Endodermal cell (in vitro differentiated cells): ENCODE data around the gene ARHGAP31. TPM values are rescaled to one million over a fixed set of nuclear protein-coding genes. Genes with fewer than 3 reads are reported as not detected.

Experiments
- DNase-seq: peaks from one replicate; pipeline ENCODE4 v3.0.0-alpha.2; 2017
- H3K27ac ChIP-seq: 2 replicates; pipeline ENCODE4 v1.5.1; 2013; ENCODE audit warnings: mild to moderate bottlenecking, low read depth, low read length, moderate library complexity
- H3K27me3 ChIP-seq: 2 replicates; pipeline ENCODE4 v1.6.1; 2013; ENCODE audit warnings: mild to moderate bottlenecking, low read length, moderate library complexity; ENCODE audit not compliant: insufficient read depth, control insufficient read depth, poor library complexity, severe bottlenecking
- H3K36me3 ChIP-seq: 2 replicates; pipeline ENCODE4 v1.7.0; 2013; ENCODE audit warnings: mild to moderate bottlenecking, low read length, moderate library complexity; ENCODE audit not compliant: control insufficient read depth, insufficient read depth
- H3K4me1 ChIP-seq: one replicate; pipeline ENCODE4 v1.7.0; 2013; ENCODE audit warnings: low read length; ENCODE audit not compliant: control insufficient read depth, insufficient read depth
- H3K4me3 ChIP-seq: 2 replicates; pipeline ENCODE4 v1.5.1; 2013; ENCODE audit warnings: mild to moderate bottlenecking, low read length, moderate library complexity
- H3K9ac ChIP-seq: 2 replicates; pipeline ENCODE4 v1.6.1; 2013; ENCODE audit warnings: mild to moderate bottlenecking, low read length, moderate library complexity; ENCODE audit not compliant: poor library complexity, severe bottlenecking; ENCODE audit errors: extremely low read depth
- H3K9me3 ChIP-seq: 2 replicates; pipeline ENCODE4 v1.6.1; 2013; ENCODE audit warnings: mild to moderate bottlenecking, low read length, moderate library complexity; ENCODE audit not compliant: control insufficient read depth
- H3K27ac Mint-ChIP-seq: 2 replicates; pipeline ENCODE4 v1.8.0; 2020; ENCODE audit warnings: mixed read lengths
- H3K27me3 Mint-ChIP-seq: 2 replicates; pipeline ENCODE4 v1.8.0; 2021; ENCODE audit warnings: mild to moderate bottlenecking, mixed read lengths; ENCODE audit not compliant: insufficient read depth
- H3K36me3 Mint-ChIP-seq: 2 replicates; pipeline ENCODE4 v1.8.0; 2020; ENCODE audit warnings: low read depth, mixed read lengths
- H3K4me1 Mint-ChIP-seq: 2 replicates; pipeline ENCODE4 v1.8.0; 2020; ENCODE audit warnings: mixed read lengths
- H3K4me3 Mint-ChIP-seq: 2 replicates; pipeline ENCODE4 v1.8.0; 2020; ENCODE audit warnings: mild to moderate bottlenecking, moderate library complexity, mixed read lengths
- H3K9me3 Mint-ChIP-seq: 2 replicates; pipeline ENCODE4 v1.8.0; 2020; ENCODE audit warnings: mild to moderate bottlenecking, mixed read lengths
- WGBS, 2 experiments: methylation state at CpG; one replicate each; pipeline versions ENCODE4 v1.1.5 to v1.1.7; 2013; ENCODE audit warnings: missing lambda C conversion rate in 2 of 2, mixed read lengths in 1 of 2; ENCODE audit not compliant: insufficient coverage in 1 of 2, insufficient read length in 1 of 2; 5-methylcytosine and 5-hydroxymethylcytosine counted together
- total RNA-seq, 2 donors: library from RNA; stranded (reverse); fragmentation: NEBNext Ultra II Directional in 1 of 2; extraction: Animal tissue kit (Norgen Biotek cat#: 25700) in 1 of 2; gene quantifications; 2 replicates in 1 of 2; 3 replicates in 1 of 2; pipeline ENCODE4 v1.2.1, GENCODE V29; 2021
- TF ChIP-seq, protein P1 (sequence below): fragments of 200-600 bp; sonication (generic); conservative IDR thresholded peaks from 2 replicates; pipeline ENCODE4 v1.5.0; 2021; ENCODE audit warnings: antibody characterized with exemption, mild to moderate bottlenecking

The ARHGAP31 gene
- total RNA-seq, 2 donors from 2014 or later, result 2.2 to 2.3 TPM

DNA sequence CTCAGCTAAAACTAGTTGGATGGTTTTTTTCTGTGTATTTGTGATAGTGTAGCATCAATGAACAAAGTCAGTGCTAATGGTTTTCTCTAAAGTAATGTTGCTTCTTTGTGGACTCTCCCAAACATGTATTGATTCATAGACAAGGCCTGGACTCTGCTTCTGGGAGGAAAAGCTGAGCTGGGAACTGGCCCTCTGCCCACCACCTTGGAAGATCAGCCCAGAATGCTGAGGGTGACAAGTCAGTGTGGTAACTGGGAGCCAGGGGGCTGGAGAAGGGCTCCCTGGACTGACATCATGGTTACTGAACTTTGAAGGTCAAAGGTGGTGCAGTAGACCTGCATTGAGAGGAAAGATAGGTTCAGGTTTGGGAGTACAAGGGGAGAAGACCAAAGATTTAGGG, 3.0 kb downstream of the ARHGAP31 start:
- H3K36me3 ChIP-seq, result no peaks in the 10 kb centered on the region

GRCh38 chr3:119298565-119298941, 4.4 kb downstream of the ARHGAP31 start:
- Histone ChIP-seq H3K4me3 (no peak overlapping the region), H3K27me3 (peaks cover 35% of the 10 kb centered on the region), H3K27ac (no peak overlapping the region), H3K9me3 (no peaks in the 10 kb centered on the region), H3K9ac (no peak overlapping the region), H3K4me1 (peaks cover 8% of the 10 kb centered on the region), H3K36me3 (no peaks in the 10 kb centered on the region)
- Mint-ChIP-seq H3K9me3 (no peaks in the 10 kb centered on the region), H3K4me3 (no peak overlapping the region), H3K27ac (no peak overlapping the region), H3K27me3 (peaks cover 42% of the 10 kb centered on the region), H3K4me1 (peaks cover 22% of the 10 kb centered on the region), H3K36me3 (no peaks in the 10 kb centered on the region)
- TF ChIP-seq, protein P1, sequence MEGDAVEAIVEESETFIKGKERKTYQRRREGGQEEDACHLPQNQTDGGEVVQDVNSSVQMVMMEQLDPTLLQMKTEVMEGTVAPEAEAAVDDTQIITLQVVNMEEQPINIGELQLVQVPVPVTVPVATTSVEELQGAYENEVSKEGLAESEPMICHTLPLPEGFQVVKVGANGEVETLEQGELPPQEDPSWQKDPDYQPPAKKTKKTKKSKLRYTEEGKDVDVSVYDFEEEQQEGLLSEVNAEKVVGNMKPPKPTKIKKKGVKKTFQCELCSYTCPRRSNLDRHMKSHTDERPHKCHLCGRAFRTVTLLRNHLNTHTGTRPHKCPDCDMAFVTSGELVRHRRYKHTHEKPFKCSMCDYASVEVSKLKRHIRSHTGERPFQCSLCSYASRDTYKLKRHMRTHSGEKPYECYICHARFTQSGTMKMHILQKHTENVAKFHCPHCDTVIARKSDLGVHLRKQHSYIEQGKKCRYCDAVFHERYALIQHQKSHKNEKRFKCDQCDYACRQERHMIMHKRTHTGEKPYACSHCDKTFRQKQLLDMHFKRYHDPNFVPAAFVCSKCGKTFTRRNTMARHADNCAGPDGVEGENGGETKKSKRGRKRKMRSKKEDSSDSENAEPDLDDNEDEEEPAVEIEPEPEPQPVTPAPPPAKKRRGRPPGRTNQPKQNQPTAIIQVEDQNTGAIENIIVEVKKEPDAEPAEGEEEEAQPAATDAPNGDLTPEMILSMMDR, result no peak
- WGBS, 2 experiments, result 91 to 97% methylated on average over 7 to 11 of the region's 11 CpGs
- no peak for DNase-seq

More for the DNA sequence above, 3.0 kb downstream of the ARHGAP31 start:
- DNase-seq, result no peak
- H3K9ac ChIP-seq, result no peak overlapping the region
- peaks cover 8% of the 10 kb centered on the region for H3K4me1 ChIP-seq
- Mint-ChIP-seq H3K4me3 (no peak overlapping the region), H3K27ac (no peak overlapping the region), H3K9me3 (no peaks in the 10 kb centered on the region), H3K36me3 (no peaks in the 10 kb centered on the region), H3K27me3 (peaks cover 54% of the 10 kb centered on the region), H3K4me1 (peaks cover 17% of the 10 kb centered on the region)
- no peak overlapping the region for H3K27ac ChIP-seq
- H3K4me3 ChIP-seq, result no peak overlapping the region
- TF ChIP-seq, protein P1, result no peak
- peaks cover 49% of the 10 kb centered on the region for H3K27me3 ChIP-seq
- H3K9me3 ChIP-seq, result no peaks in the 10 kb centered on the region

DNA sequence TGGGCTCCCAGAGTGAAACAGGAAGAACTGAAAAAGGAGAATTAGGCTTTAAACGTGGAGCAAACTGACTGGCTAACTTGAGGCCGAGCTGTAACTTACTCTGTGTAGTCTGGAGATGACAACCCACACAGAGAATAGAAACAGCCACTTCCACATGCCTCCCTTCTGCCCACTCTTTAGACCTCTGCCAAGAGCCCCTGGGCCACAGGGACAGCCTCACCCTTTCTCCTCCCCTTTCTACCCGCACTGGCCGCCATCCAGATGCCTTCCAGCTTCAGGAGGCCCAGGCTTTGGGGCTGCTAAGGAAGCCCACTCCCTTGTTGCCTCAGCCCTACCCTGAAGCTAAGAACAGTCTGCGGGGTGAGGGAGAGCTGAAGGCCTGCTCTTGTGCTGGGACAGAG, 6.8 kb downstream of the ARHGAP31 start:
- no peak overlapping the region for H3K27ac ChIP-seq
- no peak for DNase-seq
- peaks cover 30% of the 10 kb centered on the region for H3K27me3 Mint-ChIP-seq
- H3K27ac Mint-ChIP-seq, result no peak overlapping the region
- H3K4me3 Mint-ChIP-seq, result no peak overlapping the region
- H3K36me3 ChIP-seq, result no peaks in the 10 kb centered on the region
- H3K4me1 ChIP-seq, result peaks cover 15% of the 10 kb centered on the region
- H3K36me3 Mint-ChIP-seq, result no peaks in the 10 kb centered on the region
- no peaks in the 10 kb centered on the region for H3K9me3 Mint-ChIP-seq
- no peak overlapping the region for H3K4me3 ChIP-seq
- no peak overlapping the region for H3K9ac ChIP-seq
- WGBS, 2 experiments, result 82 to 100% methylated on average over 3 to 5 of the region's 5 CpGs
- peaks cover 4% of the 10 kb centered on the region for H3K9me3 ChIP-seq
- peaks cover 30% of the 10 kb centered on the region for H3K4me1 Mint-ChIP-seq
- peaks cover 24% of the 10 kb centered on the region for H3K27me3 ChIP-seq
- TF ChIP-seq, protein P1, result no peak
